ENCODE measurements around the gene OR1J1.

DNA sequence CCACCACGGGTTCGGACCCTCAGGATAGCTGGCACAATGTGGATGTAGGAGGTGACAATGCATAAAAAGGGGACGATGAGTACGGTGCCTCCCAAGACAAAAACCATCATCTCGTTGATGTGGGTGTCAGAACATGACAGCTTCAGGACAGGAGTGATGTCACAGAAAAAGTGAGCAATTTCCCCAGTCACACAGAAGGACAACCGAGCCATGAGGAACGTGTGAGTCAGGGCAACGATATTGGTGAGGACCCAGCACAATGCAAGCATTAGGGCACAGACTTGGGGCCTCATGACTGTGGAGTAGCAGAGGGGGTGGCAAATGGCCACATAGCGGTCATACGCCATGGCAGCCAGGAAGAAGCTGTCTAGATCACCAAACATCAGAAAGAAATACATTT, 48.9 kb upstream of the OR1J1 start:
- TF ChIP-seq CTCF (IDR thresholded peaks at IDR 0.05): no peak
- no peak for TF ChIP-seq POLR2AphosphoS5 (IDR thresholded peaks at IDR 0.05)
- TF ChIP-seq POLR2A (IDR thresholded peaks at IDR 0.05): no peak

Data from transverse colon (tissue), 4 donors.